ENCODE data around the gene C19orf33. TPM values are rescaled to one million over a fixed set of nuclear protein-coding genes. Genes with fewer than 3 reads are reported as not detected.

Gene C19orf33
- total RNA-seq, 1 experiment from 2014 or later: 16.1 TPM

DNA sequence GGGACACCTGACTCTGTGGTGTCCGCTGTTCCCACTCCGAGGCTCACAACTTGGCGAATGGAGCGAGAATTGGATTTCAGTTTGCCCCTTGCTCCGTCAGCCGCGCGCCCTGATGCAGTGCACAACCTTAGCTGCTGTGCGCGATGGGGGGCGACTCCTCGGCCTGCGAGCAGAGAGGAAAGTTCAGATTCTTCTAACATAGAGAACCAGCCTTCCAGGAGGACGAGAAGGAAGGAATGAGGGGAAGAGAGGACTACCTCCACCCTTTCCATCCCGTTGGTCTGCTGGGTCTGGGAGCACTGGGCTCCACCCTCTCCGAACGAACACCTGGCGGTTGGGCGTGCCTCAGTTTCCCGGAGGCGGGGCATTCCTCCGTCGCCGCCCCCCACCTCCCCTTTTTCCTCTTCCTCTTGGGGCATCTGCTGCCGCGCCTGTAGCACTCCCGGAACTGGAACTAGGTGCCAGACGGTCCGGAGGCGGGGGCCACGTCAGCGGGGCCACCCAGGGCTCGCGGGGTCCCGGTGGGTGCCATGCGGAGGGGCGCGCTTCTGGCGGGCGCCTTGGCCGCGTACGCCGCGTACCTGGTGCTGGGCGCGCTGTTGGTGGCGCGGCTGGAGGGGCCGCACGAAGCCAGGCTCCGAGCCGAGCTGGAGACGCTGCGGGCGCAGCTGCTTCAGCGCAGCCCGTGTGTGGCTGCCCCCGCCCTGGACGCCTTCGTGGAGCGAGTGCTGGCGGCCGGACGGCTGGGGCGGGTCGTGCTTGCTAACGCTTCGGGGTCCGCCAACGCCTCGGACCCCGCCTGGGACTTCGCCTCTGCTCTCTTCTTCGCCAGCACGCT, 15.6 kb downstream of the C19orf33 start, which contains the start of gene KCNK6 (continued):
- TF ChIP-seq, protein P1, sequence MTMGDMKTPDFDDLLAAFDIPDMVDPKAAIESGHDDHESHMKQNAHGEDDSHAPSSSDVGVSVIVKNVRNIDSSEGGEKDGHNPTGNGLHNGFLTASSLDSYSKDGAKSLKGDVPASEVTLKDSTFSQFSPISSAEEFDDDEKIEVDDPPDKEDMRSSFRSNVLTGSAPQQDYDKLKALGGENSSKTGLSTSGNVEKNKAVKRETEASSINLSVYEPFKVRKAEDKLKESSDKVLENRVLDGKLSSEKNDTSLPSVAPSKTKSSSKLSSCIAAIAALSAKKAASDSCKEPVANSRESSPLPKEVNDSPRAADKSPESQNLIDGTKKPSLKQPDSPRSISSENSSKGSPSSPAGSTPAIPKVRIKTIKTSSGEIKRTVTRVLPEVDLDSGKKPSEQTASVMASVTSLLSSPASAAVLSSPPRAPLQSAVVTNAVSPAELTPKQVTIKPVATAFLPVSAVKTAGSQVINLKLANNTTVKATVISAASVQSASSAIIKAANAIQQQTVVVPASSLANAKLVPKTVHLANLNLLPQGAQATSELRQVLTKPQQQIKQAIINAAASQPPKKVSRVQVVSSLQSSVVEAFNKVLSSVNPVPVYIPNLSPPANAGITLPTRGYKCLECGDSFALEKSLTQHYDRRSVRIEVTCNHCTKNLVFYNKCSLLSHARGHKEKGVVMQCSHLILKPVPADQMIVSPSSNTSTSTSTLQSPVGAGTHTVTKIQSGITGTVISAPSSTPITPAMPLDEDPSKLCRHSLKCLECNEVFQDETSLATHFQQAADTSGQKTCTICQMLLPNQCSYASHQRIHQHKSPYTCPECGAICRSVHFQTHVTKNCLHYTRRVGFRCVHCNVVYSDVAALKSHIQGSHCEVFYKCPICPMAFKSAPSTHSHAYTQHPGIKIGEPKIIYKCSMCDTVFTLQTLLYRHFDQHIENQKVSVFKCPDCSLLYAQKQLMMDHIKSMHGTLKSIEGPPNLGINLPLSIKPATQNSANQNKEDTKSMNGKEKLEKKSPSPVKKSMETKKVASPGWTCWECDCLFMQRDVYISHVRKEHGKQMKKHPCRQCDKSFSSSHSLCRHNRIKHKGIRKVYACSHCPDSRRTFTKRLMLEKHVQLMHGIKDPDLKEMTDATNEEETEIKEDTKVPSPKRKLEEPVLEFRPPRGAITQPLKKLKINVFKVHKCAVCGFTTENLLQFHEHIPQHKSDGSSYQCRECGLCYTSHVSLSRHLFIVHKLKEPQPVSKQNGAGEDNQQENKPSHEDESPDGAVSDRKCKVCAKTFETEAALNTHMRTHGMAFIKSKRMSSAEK (CRISPR knock-in tag; IDR thresholded peaks at IDR 0.05; ENCODE audit: borderline replicate concordance): no peak
- TF ChIP-seq MYBL2 (CRISPR knock-in tag; IDR thresholded peaks at IDR 0.05) (0 out of 2 replicates have a peak, but pooled peaks have one; percentile 73), SOX15 (CRISPR knock-in tag; IDR thresholded peaks at IDR 0.05) (no peak), ZNF671 (CRISPR knock-in tag; IDR thresholded peaks at IDR 0.05) (no peak), CBFB (CRISPR knock-in tag; IDR thresholded peaks at IDR 0.05; ENCODE audit: low read depth) (peak; percentile 11; the same call in 1 of the 2 replicates), NR3C1 (CRISPR knock-in tag; conservative IDR thresholded peaks at IDR 0.05; ENCODE audit: low read depth) (no peak), TCF7 (CRISPR knock-in tag; IDR thresholded peaks at IDR 0.05; ENCODE audit: low read depth) (no peak), ZNF138 (CRISPR knock-in tag; conservative IDR thresholded peaks at IDR 0.05) (no peak), GTF2I (CRISPR knock-in tag; conservative IDR thresholded peaks at IDR 0.05) (0 out of 2 replicates have a peak, but pooled peaks have one; percentile 15), HMGA2 (CRISPR knock-in tag; IDR thresholded peaks at IDR 0.05) (no peak), ZNF423 (CRISPR knock-in tag; IDR thresholded peaks at IDR 0.05) (0 out of 2 replicates have a peak, but pooled peaks have one; percentile 26), ZNF232 (CRISPR knock-in tag; IDR thresholded peaks at IDR 0.05) (no peak), NFYB (CRISPR knock-in tag; conservative IDR thresholded peaks at IDR 0.05; ENCODE audit: low read depth) (no peak), FOXJ3 (CRISPR knock-in tag; IDR thresholded peaks at IDR 0.05; ENCODE audit: borderline replicate concordance) (no peak)
- TF ChIP-seq, protein P2, sequence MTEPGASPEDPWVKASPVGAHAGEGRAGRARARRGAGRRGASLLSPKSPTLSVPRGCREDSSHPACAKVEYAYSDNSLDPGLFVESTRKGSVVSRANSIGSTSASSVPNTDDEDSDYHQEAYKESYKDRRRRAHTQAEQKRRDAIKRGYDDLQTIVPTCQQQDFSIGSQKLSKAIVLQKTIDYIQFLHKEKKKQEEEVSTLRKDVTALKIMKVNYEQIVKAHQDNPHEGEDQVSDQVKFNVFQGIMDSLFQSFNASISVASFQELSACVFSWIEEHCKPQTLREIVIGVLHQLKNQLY (CRISPR knock-in tag; IDR thresholded peaks at IDR 0.05): no peak
- TF ChIP-seq, protein P3, sequence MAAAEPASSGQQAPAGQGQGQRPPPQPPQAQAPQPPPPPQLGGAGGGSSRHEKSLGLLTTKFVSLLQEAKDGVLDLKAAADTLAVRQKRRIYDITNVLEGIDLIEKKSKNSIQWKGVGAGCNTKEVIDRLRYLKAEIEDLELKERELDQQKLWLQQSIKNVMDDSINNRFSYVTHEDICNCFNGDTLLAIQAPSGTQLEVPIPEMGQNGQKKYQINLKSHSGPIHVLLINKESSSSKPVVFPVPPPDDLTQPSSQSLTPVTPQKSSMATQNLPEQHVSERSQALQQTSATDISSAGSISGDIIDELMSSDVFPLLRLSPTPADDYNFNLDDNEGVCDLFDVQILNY (CRISPR knock-in tag; IDR thresholded peaks at IDR 0.05): 0 out of 2 replicates have a peak, but pooled peaks have one; percentile 19
- TF ChIP-seq, protein P4, sequence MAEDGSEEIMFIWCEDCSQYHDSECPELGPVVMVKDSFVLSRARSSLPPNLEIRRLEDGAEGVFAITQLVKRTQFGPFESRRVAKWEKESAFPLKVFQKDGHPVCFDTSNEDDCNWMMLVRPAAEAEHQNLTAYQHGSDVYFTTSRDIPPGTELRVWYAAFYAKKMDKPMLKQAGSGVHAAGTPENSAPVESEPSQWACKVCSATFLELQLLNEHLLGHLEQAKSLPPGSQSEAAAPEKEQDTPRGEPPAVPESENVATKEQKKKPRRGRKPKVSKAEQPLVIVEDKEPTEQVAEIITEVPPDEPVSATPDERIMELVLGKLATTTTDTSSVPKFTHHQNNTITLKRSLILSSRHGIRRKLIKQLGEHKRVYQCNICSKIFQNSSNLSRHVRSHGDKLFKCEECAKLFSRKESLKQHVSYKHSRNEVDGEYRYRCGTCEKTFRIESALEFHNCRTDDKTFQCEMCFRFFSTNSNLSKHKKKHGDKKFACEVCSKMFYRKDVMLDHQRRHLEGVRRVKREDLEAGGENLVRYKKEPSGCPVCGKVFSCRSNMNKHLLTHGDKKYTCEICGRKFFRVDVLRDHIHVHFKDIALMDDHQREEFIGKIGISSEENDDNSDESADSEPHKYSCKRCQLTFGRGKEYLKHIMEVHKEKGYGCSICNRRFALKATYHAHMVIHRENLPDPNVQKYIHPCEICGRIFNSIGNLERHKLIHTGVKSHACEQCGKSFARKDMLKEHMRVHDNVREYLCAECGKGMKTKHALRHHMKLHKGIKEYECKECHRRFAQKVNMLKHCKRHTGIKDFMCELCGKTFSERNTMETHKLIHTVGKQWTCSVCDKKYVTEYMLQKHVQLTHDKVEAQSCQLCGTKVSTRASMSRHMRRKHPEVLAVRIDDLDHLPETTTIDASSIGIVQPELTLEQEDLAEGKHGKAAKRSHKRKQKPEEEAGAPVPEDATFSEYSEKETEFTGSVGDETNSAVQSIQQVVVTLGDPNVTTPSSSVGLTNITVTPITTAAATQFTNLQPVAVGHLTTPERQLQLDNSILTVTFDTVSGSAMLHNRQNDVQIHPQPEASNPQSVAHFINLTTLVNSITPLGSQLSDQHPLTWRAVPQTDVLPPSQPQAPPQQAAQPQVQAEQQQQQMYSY (CRISPR knock-in tag; IDR thresholded peaks at IDR 0.05): 0 out of 2 replicates have a peak, but pooled peaks have one; percentile 22
- TF ChIP-seq, protein P5, sequence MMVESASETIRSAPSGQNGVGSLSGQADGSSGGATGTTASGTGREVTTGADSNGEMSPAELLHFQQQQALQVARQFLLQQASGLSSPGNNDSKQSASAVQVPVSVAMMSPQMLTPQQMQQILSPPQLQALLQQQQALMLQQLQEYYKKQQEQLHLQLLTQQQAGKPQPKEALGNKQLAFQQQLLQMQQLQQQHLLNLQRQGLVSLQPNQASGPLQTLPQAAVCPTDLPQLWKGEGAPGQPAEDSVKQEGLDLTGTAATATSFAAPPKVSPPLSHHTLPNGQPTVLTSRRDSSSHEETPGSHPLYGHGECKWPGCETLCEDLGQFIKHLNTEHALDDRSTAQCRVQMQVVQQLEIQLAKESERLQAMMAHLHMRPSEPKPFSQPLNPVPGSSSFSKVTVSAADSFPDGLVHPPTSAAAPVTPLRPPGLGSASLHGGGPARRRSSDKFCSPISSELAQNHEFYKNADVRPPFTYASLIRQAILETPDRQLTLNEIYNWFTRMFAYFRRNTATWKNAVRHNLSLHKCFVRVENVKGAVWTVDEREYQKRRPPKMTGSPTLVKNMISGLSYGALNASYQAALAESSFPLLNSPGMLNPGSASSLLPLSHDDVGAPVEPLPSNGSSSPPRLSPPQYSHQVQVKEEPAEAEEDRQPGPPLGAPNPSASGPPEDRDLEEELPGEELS (CRISPR knock-in tag; IDR thresholded peaks at IDR 0.05): peak; percentile 71; the same call in 1 of the 2 replicates
- TF ChIP-seq, protein P6, sequence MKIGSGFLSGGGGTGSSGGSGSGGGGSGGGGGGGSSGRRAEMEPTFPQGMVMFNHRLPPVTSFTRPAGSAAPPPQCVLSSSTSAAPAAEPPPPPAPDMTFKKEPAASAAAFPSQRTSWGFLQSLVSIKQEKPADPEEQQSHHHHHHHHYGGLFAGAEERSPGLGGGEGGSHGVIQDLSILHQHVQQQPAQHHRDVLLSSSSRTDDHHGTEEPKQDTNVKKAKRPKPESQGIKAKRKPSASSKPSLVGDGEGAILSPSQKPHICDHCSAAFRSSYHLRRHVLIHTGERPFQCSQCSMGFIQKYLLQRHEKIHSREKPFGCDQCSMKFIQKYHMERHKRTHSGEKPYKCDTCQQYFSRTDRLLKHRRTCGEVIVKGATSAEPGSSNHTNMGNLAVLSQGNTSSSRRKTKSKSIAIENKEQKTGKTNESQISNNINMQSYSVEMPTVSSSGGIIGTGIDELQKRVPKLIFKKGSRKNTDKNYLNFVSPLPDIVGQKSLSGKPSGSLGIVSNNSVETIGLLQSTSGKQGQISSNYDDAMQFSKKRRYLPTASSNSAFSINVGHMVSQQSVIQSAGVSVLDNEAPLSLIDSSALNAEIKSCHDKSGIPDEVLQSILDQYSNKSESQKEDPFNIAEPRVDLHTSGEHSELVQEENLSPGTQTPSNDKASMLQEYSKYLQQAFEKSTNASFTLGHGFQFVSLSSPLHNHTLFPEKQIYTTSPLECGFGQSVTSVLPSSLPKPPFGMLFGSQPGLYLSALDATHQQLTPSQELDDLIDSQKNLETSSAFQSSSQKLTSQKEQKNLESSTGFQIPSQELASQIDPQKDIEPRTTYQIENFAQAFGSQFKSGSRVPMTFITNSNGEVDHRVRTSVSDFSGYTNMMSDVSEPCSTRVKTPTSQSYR (CRISPR knock-in tag; IDR thresholded peaks at IDR 0.05): 0 out of 2 replicates have a peak, but pooled peaks have one; percentile 25
- TF ChIP-seq, protein P7, sequence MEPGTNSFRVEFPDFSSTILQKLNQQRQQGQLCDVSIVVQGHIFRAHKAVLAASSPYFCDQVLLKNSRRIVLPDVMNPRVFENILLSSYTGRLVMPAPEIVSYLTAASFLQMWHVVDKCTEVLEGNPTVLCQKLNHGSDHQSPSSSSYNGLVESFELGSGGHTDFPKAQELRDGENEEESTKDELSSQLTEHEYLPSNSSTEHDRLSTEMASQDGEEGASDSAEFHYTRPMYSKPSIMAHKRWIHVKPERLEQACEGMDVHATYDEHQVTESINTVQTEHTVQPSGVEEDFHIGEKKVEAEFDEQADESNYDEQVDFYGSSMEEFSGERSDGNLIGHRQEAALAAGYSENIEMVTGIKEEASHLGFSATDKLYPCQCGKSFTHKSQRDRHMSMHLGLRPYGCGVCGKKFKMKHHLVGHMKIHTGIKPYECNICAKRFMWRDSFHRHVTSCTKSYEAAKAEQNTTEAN (CRISPR knock-in tag; IDR thresholded peaks at IDR 0.05): peak; percentile 24; the same call in 1 of the 2 replicates
- TF ChIP-seq, protein P8, sequence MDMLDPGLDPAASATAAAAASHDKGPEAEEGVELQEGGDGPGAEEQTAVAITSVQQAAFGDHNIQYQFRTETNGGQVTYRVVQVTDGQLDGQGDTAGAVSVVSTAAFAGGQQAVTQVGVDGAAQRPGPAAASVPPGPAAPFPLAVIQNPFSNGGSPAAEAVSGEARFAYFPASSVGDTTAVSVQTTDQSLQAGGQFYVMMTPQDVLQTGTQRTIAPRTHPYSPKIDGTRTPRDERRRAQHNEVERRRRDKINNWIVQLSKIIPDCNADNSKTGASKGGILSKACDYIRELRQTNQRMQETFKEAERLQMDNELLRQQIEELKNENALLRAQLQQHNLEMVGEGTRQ (CRISPR knock-in tag; IDR thresholded peaks at IDR 0.05): no peak
